Ishikawa (cell line): ENCODE measurements around the gene MLX.

ENCODE experiments used
- MAX ChIP-seq: IDR thresholded peaks from 2 replicates; pipeline ENCODE4 v1.6.1; 2012
- TAF1 ChIP-seq: IDR thresholded peaks from 2 replicates; pipeline ENCODE4 v1.6.1; 2012; ENCODE audit warnings: low read depth, mild to moderate bottlenecking
- TCF12 ChIP-seq: IDR thresholded peaks from 2 replicates; pipeline ENCODE4 v1.6.1; 2012; ENCODE audit warnings: low read depth

- TF ChIP-seq MAX (no peak; the same call in 1 of the 2 replicates), TCF12 (no peak), TAF1 (no peak)
These were observed 31.5 kb upstream of the MLX start for GRCh38 chr17:42535155-42536047.
